Activated T-cell treated with anti-CD3 and anti-CD28 coated beads for 1 hour (primary cell): ENCODE measurements around the gene IMP4.

ENCODE experiments used
- DNase-seq: peaks from one replicate; pipeline ENCODE4 v3.0.0-alpha.2; 2020; ENCODE audit warnings: low read depth

Gene IMP4

GRCh38 chr2:130357864-130358263 lies 15.2 kb downstream of the IMP4 start:
- no peak for DNase-seq

GRCh38 chr2:130358420-130359350 lies 16.0 kb downstream of the IMP4 start:
- no peak for DNase-seq

- no peak for DNase-seq
Measured at GRCh38 chr2:130359466-130359865, 16.8 kb downstream of the IMP4 start.

GRCh38 chr2:130363479-130363878 lies 20.8 kb downstream of the IMP4 start:
- no peak for DNase-seq

GRCh38 chr2:130365075-130365474 lies 22.4 kb downstream of the IMP4 start:
- no peak for DNase-seq

- DNase-seq = no peak
Measured at GRCh38 chr2:130365963-130366362, 23.3 kb downstream of the IMP4 start.

- DNase-seq = no peak
Measured at GRCh38 chr2:130366720-130367119, 24.0 kb downstream of the IMP4 start.

- no peak for DNase-seq
Measured at GRCh38 chr2:130368786-130369185, 26.1 kb downstream of the IMP4 start.

GRCh38 chr2:130369311-130369964 lies 26.7 kb downstream of the IMP4 start:
- DNase-seq = no peak

- DNase-seq = no peak
Measured at GRCh38 chr2:130369965-130370341, 27.3 kb downstream of the IMP4 start.

GRCh38 chr2:130370490-130370889 lies 27.8 kb downstream of the IMP4 start:
- no peak for DNase-seq

- DNase-seq = no peak
Measured at GRCh38 chr2:130371723-130372054, 29.0 kb downstream of the IMP4 start.

- DNase-seq = peak; percentile 54
Measured at GRCh38 chr2:130372055-130372832, 29.5 kb downstream of the IMP4 start.

GRCh38 chr2:130372833-130373807 lies 30.4 kb downstream of the IMP4 start:
- no peak for DNase-seq

GRCh38 chr2:130373808-130374365 lies 31.2 kb downstream of the IMP4 start:
- DNase-seq = no peak

GRCh38 chr2:130374587-130375290 lies 32.0 kb downstream of the IMP4 start:
- DNase-seq = no peak

GRCh38 chr2:130375291-130376266 lies 32.9 kb downstream of the IMP4 start:
- DNase-seq = no peak

GRCh38 chr2:130376433-130377293 lies 34.0 kb downstream of the IMP4 start:
- DNase-seq = no peak
